Measurements from ENCODE around the gene PAQR8.

The PAQR8 gene

GRCh38 chr6:52361945-52362442, at the start of gene PAQR8:
Gene PAQR8, plus strand, starts transcription at chr6:52362151. Its CDS starts 41,063 bp downstream, at chr6:52403214.
- no peak for FAIRE-seq

DNA sequence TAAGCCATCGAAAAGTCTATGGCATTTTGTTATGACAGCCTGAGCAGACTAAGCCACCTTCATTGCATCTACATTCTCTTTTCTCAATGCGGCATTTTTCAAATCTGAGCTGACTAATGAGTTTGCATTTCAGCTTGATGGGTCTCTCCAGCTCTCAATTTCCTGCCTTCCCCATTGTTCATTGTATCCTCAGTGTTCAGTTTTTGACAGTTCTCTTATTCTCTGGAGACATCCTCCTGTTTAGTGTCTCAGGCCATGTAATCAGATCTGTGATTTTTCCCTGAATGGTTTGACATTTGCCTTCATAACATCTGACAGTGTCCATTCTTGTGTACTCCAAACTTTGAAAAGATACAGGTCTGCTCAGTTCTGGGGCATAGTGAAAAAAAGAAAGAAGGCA, 49.5 kb upstream of the PAQR8 start:
- FAIRE-seq, result no peak

- no peak for FAIRE-seq
Measured at GRCh38 chr6:52314752-52315151, 47.2 kb upstream of the PAQR8 start.

DNA sequence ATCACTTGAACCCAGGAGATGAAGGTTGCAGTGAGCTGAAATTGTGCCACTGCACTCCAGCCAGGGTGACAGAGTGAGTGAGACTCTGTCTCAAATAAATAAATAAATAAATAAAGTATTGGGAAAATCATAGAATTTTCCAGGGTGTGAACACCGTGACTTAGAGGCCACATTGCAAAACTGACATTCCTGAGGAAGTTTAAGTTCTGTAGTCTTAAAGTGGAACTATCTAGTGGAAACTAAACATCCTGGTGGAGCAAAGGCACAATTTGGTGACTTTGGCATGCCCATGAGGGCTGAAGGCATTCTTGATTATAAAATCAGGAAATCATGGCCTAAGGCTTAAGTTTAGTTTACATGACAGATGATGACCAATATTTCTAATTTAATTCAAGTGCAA, 44.7 kb upstream of the PAQR8 start:
- FAIRE-seq, result no peak

DNA sequence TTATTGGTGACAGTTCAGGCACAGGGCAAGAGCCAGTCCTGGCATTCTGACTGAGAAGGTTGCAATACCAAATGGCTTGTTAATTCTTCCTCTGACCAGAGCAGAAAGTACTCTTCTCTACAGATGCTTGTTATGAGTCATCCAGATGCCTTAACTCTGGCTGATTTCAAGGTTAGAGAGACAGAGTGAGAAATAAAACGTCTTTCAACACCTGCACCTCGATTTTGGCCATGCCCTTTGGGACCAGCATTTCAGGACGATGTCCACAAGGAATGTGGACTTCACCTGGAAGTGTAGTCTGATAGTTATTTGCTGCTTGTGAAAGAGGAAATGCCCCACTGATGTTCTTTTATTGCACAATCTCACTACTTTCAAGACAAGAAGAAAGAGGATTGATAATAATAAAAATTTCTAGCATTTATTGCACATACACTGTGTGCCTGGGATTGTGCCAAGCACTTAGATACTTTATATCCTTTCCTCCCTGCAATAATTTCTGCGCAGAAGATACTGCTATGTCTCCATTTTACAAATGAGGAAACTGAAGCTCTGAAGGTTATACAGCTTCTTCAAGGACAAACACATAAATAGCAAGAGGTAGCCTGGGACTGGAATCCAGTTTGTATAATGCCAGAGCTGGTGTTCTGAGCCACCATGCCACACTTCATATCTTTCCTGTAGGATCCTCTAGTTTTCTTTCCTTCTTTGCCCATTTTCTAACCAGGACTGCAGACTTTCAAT, 43.9 kb upstream of the PAQR8 start:
- no peak for FAIRE-seq

DNA sequence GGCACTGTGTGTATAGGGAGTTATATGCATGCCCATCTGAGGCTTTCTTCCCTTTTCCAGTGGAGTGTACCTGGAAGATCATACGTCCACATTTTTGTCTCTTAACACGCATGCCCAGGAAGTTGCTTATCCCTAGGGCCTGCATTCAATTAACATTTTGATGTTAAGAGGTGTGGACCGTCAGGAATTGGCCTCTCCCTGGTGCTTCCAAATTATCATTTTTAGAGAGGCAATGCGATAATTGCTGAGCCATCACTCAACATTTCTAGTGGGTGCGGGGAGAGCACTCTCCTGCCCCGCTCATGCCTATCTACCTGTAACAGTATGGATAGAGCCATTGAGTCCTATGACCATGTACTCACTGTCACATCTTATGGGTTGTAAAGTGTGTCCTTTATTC, 37.8 kb upstream of the PAQR8 start:
- FAIRE-seq, result no peak

GRCh38 chr6:52325695-52326471, 36.1 kb upstream of the PAQR8 start:
- FAIRE-seq, result no peak

DNA sequence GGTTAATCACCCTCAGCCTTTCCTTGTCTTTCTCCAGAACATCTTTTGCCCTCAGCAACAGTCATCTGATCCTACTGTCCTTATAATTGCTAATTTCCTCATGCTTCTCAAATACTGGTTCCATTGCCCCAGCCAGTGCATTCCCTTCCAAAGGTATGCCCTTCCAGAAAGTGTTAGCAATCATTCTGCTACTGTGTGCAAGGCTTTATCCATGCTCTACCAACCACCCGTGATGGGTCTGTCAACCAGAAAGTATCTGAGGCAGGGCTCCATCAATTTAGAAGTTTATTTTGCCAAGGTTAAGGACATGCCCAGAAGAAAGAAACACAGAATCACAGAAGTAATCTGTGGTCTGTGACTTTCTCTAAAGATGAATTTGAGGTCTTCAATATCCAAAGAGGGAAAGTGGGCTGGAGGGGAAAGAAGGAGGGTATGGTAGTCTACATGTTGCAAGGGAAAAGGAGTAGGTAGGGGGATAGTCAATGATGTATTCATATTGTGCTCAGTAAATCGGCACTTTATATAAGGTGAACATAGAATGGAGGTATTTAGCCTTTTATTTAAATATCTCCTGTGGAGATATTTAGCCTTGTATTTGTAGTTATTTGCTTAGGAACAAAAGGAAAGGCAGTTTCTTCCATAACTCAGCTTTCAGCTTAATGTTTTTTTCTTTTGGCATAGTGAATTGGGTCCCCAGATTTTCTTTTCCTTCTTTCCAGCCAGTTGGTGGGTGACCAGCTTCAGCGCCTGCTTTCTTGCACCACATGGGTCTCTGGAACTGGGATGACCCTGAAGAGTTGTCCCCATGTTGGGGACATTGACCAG, 35.2 kb upstream of the PAQR8 start:
- FAIRE-seq, result no peak

- no peak for FAIRE-seq
Measured at GRCh38 chr6:52328303-52328662, 33.7 kb upstream of the PAQR8 start.

GRCh38 chr6:52328729-52329128, 33.2 kb upstream of the PAQR8 start:
- no peak for FAIRE-seq

GRCh38 chr6:52330470-52330869, 31.5 kb upstream of the PAQR8 start:
- FAIRE-seq, result no peak

DNA sequence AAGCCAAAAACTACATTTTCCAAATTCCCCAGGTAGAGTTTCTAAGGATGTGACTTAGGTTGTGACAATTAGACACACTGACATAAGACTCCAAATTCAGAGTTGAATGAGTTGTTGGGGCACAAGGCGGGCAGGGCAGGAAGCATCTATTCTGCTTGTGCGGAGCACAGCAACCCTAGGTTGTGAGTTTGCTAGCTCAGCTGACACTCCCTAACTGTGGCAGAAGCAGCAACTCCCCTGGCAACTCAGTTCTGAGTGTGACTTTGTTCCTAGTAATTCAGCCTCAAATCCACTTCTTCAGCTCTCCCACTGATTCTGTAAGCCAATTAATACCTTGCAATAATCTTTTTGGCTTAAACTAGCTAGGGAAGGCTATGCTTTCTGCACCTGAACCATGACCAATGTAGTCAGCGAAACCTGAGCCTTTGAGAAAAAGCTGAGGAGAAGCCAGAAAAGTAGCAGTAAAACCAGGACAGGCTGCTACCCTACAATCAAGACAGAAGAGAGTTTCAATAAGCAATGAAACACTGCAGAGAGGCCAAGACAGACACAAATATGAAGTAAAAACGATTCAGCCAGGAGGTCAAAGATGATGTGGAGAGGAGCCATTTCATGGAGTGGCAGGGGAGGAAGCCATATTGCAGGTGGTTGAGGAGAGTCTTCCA, 30.0 kb upstream of the PAQR8 start:
- no peak for FAIRE-seq

DNA sequence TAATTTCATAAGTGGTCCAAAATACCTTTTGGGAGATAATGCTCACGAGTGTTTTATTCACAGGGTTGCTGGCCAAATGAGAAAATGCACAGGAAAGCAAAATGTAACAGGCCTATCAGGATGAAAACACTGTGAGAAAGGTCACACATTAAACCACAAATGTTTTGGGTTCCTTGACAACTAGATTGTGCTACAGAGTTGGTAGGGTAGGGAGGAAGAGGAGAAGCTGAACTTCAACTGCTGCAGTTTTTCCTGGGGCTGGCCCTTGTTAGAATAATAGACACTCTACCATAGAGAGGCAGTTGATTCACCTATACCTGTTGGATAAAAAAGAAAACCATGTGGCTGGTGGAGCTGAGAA, 28.1 kb upstream of the PAQR8 start:
- FAIRE-seq, result no peak

GRCh38 chr6:52335576-52335975, 26.4 kb upstream of the PAQR8 start:
- no peak for FAIRE-seq

DNA sequence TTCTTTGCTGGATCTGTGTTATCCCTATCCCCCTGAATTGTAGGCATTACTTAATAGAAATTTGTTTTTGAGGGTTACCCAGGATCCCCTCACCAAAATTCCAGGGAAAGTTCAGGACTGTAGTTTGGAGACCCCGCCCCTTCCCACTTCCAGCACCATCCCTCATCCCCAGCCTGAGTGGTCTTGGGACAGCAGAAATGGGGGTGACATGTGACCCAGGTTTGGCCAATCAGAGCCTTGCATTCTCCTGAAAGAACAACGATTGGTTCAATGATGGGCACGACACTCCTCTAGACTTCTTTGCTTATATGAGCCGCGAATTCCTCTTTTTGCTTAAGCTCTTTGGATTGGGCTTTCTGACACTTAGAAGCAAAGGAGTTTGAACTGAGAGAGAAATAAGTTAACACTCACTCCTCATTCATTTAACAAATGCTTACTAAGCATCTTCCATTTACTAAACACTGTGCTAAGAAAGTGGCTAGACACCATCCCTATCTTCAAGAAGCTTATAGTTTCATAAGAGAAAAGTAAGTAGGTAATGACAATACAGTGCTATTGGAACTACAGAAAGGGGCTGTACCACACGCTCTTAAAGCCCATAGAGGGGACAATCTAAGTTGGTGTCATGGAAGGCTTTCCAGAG, 24.9 kb upstream of the PAQR8 start:
- no peak for FAIRE-seq

DNA sequence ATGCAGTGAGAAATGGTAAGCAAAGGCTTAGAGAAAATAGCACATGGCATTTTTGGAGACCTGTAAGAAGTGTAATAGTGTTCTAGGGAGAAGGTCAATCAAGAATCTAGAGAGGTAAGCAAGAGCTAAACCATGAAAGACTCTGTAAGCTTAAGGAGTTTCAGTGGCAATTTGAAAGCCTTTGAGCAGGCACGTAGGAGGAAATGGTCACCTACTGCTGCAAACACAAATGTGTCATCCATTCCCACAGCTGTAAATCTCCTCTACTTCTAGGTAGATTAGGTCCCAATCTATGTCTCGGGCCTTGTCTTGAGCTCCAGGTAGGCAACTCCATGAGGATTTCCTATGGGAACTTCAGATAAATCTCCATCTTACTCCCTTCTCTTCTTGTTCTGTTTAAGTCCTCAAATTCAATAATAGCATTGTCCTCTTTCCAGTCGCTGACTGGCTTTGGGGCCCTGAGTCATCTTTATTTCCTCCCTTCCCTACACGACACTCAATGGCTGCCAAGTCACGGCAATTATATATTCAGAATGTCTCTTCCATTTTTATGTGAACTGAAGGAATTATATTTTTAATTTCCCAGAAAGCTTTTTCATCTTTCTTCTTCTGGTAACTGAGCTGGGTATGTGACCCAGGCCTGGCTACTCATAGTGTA, 24.2 kb upstream of the PAQR8 start:
- FAIRE-seq, result no peak

- FAIRE-seq, result no peak
Measured at GRCh38 chr6:52340603-52340880, 21.4 kb upstream of the PAQR8 start.

- FAIRE-seq, result no peak
Measured at GRCh38 chr6:52341561-52342260, 20.2 kb upstream of the PAQR8 start.

DNA sequence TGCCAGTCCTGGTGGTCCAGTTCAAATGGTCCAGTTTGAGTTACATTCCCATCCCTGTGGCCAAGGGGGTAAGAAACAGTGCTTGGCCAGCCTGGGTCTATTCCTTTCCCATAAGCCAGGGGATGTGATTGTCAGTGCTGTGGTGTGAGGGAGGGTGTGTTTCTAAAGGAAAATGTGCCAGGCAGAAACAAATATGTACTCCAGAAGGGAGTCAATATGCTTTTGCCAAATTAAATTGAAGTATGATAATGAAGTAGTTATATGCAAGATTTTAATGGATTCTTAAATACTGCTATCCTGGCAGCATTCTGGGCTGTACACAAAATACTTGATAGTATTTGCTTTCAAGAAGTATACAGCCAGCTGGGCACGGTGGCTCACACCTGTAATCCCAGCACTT, 16.6 kb upstream of the PAQR8 start:
- no peak for FAIRE-seq

DNA sequence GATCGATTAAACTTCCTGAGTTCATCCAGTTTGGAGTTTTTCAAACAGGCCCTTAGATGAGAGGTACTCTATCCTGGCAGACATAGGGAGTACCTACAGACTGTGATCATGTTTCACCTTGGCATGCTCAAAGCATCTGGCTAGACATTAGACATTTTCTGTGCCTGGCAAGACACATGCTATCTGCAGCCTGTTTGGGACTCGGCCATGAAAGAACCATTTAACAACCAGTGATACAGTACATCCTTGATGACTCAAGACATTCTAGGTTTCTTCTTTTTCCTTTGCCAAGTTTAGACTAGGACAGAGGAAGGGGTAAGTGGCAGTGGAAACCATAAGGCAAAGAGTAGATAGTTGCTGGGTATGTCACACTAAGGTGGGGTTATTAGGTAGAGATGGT, 15.4 kb upstream of the PAQR8 start:
- FAIRE-seq, result no peak

GRCh38 chr6:52347818-52348217, 14.1 kb upstream of the PAQR8 start:
- FAIRE-seq, result no peak

DNA sequence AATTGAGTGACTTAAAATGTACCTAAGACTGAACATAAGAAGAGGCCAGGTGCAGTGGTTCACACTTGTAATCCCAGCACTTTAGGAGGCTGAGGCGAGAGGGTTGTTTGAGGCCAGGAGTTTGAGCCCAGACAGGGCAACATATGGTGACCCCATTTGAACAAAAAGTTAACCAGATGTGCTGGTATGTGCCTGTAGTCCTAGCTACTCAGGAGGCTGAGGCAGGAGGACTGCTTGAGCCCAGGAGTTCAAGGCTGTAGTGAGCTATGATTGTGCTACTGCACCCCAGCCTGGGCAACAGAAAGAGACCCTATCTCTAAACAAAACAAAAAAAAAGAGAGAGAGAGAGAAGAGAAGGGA, 10.1 kb upstream of the PAQR8 start:
- FAIRE-seq, result no peak

Measured in A204.1 (cell line).